GM19238 (cell line): ENCODE data around the gene CKMT2.

ENCODE experiments used
- DNase-seq: peaks from one replicate; pipeline ENCODE4 v3.0.0; 2011; ENCODE audit warnings: low spot score; ENCODE audit not compliant: insufficient read length

The CKMT2 gene

DNA sequence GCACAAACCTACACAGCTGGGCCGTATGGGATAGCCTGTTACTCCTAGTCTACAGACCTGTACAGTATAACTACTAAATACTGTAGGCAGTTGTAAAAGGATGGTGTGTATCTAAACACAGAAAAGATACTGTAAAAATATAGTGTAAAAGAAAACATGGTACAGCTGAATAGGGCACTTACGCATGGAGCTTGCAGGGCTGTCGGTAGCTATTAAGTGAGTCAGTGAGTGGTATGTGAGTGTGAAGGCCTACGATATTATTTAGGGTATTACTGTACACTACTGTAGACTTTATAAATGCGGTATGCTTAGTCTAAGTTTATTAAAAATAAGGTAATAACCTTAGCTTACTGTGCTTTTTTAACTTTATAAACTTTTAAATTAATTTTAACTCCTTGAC is 69.5 kb downstream of the CKMT2 start:
- DNase-seq = no peak

DNA sequence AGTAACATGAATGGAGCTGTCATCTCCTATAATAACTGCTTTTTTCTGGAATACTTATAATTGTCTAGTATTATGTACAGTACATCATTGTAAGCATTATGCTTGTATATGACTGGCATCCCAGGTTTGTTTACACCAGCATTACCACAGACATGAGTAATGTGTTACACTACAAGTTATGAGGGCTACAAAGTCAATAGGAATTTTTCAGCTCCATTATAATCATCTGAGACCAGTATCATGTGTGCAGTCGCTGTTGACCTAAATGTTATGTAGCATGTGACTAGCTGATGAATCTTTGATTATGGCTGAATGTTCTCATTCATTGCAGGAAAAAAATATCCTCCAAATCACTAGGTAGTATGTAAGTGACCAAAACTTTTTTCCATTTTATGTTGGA is 70.4 kb downstream of the CKMT2 start:
- no peak for DNase-seq

DNA sequence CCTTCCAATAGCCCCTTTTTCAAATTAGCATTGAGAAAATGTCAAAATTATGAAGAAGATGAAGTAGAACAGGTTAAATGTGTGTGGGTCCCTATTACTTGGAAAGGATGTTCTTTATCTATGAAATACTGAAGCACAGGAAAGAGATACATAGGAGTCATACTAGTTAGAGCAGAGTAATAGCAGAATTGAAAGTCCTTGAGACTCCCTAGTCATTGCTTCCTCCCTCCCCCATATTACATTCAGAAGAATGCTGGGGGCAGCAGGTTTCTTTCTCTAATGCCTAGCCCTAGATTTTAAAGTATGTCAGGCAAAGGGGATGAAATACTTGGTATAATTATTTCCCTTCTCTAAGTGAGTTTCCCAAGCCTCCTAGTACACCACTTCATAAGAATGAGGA is 72.7 kb downstream of the CKMT2 start:
- DNase-seq = no peak

DNA sequence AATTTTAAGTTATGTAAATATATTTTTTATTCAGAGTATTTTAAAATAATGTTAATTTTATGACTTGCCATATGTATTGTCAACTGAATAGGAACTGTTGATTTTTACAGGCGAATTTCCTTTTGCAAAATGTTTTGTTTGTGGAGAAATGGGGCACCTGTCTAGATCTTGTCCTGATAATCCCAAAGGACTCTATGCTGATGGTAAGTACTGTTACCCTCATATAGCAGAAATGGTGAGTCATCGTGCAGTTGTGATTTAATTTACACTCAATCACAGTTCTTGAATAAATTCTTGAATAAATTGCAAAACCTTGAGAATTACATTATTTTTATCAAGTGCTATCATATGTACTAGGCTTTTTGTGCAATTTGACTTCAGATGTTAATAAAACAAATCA is 75.7 kb downstream of the CKMT2 start:
- DNase-seq = no peak

DNA sequence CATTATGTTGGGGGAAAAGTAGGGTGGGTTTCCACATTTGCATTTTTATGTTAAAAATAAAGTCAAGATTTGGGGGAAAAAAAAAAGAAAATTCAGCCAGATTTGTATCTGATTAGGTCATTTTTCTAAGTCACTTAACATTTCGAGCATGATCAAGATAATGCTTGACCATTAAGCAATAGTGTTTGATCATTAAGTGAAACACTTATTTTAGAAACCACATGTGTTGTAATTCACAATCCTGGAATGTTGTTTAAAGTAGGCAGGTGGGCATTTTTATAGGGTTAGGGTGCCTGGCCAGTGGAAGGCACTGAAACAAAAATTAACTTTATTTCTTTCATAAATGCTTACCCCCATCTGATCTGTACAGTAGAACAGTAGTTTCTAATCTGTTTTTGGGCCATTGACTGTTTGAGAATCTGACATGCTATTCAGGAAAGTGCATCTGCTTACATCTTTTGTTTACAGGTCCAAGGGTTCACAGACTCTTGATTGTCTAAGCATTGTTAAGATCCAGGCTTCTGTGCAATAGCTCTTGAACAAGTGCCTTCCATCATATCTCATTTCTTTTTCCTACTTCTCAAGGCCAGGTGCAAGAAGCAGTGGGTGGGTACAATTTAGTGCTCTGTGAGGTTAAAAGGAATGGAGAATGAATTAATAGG is 77.4 kb downstream of the CKMT2 start:
- no peak for DNase-seq

DNA sequence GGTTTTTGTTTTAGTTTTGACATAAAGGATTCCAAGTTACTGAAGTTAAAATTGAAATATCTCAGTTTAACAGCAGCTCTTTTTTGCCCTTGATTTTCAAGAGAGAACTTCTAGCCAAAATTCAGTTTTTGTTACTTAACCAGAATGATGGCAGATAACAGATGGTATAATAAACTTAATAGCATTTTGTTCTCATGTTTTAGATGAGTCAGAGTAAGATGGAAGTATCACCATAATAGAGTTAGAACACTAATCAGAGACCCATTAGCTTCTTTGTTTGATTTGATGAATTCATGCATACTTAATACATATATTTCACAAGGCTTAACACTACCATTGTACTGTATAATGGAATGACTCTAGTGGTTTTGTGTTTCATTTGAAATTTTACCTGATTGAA is 80.2 kb downstream of the CKMT2 start:
- no peak for DNase-seq

DNA sequence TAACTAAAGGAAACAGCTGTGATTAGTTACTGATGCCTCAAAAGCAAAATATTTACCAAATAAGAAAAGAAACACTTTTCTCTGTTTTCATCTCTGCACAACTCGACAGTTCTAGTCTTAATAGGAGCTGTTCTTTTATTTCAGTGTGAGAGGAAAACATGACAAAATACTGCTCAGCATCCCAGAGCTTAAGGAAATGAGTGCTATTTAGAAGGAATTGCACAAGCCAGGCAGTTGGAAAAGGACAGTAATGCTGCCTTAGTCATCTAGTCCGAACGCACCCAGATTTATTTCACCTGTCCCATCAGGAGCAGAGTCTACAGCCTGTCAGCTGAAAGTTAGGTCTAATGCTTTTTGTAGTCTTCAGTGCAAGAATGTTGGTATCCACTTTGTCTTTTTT is 80.6 kb downstream of the CKMT2 start:
- no peak for DNase-seq

DNA sequence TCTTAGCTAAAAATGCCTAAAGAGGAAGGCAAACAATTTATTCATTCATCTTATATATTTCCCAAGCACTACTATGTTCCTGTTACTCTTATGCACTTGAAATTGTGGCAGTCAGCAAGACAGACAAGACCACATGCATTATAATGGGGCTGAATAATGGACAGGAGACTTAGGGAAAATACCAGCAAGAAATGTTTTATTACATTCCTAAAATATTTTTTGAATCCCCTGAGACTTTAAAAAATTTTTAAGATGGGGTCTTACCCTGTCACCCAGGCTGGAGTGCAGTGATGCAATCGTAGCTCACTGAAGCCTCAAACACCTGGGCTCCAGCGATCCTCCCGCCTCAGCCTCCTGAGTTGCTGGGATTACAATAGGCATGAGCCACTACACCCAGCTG is 81.5 kb downstream of the CKMT2 start:
- no peak for DNase-seq

DNA sequence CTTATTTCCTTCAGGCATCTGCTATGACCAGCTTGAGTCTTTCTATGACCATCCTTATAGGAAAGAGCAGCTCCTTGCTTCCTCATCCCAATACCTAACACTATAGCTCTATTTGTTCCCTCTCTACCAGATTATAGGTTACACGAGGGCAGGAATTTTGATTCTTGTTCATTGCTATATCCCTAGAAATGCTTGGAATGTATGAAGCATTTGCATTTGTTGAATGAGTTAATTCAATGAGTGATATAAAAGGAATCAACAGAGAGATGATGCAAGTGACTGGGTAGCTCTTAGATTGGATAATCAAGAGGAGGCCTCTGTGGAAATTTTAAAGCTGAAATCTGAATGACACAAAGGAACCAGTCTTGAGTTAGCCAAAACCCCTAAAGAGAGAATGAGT is 82.2 kb downstream of the CKMT2 start:
- no peak for DNase-seq

DNA sequence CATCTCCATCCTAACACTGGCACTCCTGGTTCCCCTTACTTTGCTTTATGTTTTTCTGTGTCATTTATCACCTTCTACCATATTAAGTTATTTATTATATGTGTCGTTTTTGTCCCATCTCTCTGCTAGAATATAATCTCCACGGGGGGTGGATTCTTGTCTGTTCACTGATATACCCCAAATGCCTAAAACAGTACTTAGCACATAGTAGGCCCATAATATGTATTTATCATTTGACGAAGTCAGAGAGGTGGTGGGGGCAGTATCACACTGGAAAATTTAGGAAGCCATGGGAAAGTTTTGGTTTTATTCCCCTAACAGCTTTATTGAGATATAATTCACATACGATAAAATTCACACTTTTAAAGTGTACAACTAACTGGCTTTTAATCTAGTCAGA is 82.7 kb downstream of the CKMT2 start:
- no peak for DNase-seq
